HCT116 (cell line): ENCODE data around the gene SCYL2. TPM values are rescaled to one million over a fixed set of nuclear protein-coding genes. Genes with fewer than 3 reads are reported as not detected.

Experiments used
- ATAC-seq: fragments of 200-7000 bp; cut with Tn5 transposase; 2 replicates; pipeline ENCODE4 v1.9.1; 2020; ENCODE audit warnings: mild to moderate bottlenecking, moderate library complexity
- BruUV-seq: library from RNA; stranded (reverse); fragments of 400-500 nt; replicated peaks from 2 replicates; lab custom pipeline; 2021; lab: Mats Ljungman, UMichigan
- CTCF ChIA-PET: fragments of 300-600 bp; sonication (Branson Sonifier 250); formaldehyde crosslinking; loops from one replicate; lab custom pipeline; 2021; ENCODE audit warnings: antibody characterized with exemption; lab: Charles Lee
- POLR2A ChIA-PET: fragments of 300-600, 350-600 bp; sonication (Branson Sonifier 250); formaldehyde crosslinking; loops from one replicate; lab custom pipeline; 2021; ENCODE audit warnings: antibody characterized with exemption; lab: Charles Lee
- RAD21 ChIA-PET, 2 experiments: fragments of 300-600 bp; sonication (Branson Sonifier 250); formaldehyde crosslinking; loops; one replicate each; lab custom pipeline; 2023; ENCODE audit warnings: low total read pairs in 2 of 2; ENCODE audit not compliant: uncharacterized antibody in 2 of 2, unreplicated experiment in 2 of 2, low non-redundant PET in 1 of 2; lab: Charles Lee
- DNase-seq: peaks from one replicate; pipeline ENCODE4 v3.0.0-alpha.2; 2010; ENCODE audit warnings: low read depth, low spot score
- H2AFZ ChIP-seq: fragments of 200-600 bp; shearing (Covaris generic), sonication (generic); 2 replicates; pipeline ENCODE4 v1.6.1; 2017; ENCODE audit warnings: low read depth, mixed run types, mixed read lengths, antibody characterized with exemption, low read length; ENCODE audit not compliant: poor library complexity, severe bottlenecking
- H3K27ac ChIP-seq: 2 replicates; pipeline ENCODE4 v1.5.1; 2012; ENCODE audit warnings: low read depth, low read length
- H3K27me3 ChIP-seq: fragments of 200-600 bp; sonication (generic); 2 replicates; pipeline ENCODE4 v1.6.1; 2016; ENCODE audit warnings: mixed run types, low read length, mixed read lengths; ENCODE audit not compliant: insufficient read depth
- H3K36me3 ChIP-seq, 2 experiments: fragments of 200-500 bp in 1 of 2; fragments of 200-600 bp in 1 of 2; sonication (Bioruptor generic) in 1 of 2; sonication (generic) in 1 of 2; 2 replicates each; pipeline versions ENCODE4 v1.5.1 to v1.6.1; 2014 to 2016; ENCODE audit warnings: low read length in 2 of 2, inconsistent platforms in 1 of 2, mixed read lengths in 1 of 2, mixed run types in 1 of 2; ENCODE audit not compliant: insufficient read depth in 2 of 2, control insufficient read depth in 1 of 2
- H3K4me1 ChIP-seq, 2 experiments: fragments of 200-600 bp in 1 of 2; sonication (generic) in 1 of 2; 2 replicates each; pipeline versions ENCODE4 v1.5.1 to v1.6.1; 2012 to 2017; ENCODE audit warnings: low read length in 2 of 2, inconsistent platforms in 1 of 2, mild to moderate bottlenecking in 1 of 2, mixed read lengths in 1 of 2, mixed run types in 1 of 2, moderate library complexity in 1 of 2; ENCODE audit not compliant: insufficient read depth in 2 of 2, control insufficient read depth in 1 of 2
- H3K4me2 ChIP-seq: fragments of 200-600 bp; sonication (generic); 2 replicates; pipeline ENCODE4 v1.6.1; 2017; ENCODE audit warnings: mixed run types, low read length, mixed read lengths
- H3K4me3 ChIP-seq, 2 experiments: fragments of 200-600 bp in 1 of 2; sonication (generic) in 1 of 2; replicated peaks in 1 of 2; 2 replicates each; pipeline ENCODE4 v1.5.1; 2011 to 2016; ENCODE audit warnings: low read length in 2 of 2, control low read depth in 1 of 2, low read depth in 1 of 2, mild to moderate bottlenecking in 1 of 2, mixed read lengths in 1 of 2, mixed run types in 1 of 2
- H3K79me2 ChIP-seq: fragments of 200-600 bp; sonication (generic); 2 replicates; pipeline ENCODE4 v1.6.1; 2017; ENCODE audit warnings: mild to moderate bottlenecking, mixed run types, low read length, moderate library complexity, mixed read lengths; ENCODE audit not compliant: insufficient read depth
- H3K9ac ChIP-seq: fragments of 200-600 bp; sonication (generic); 2 replicates; pipeline ENCODE4 v1.6.1; 2016; ENCODE audit warnings: low read length, mixed read lengths
- H3K9me2 ChIP-seq: fragments of 200-600 bp; sonication (generic), shearing (Covaris generic); 2 replicates; pipeline ENCODE4 v1.6.1; 2017; ENCODE audit warnings: mixed run types, mild to moderate bottlenecking, moderate library complexity; ENCODE audit not compliant: insufficient read depth
- H3K9me3 ChIP-seq, 2 experiments: fragments of 200-500 bp in 1 of 2; fragments of 200-600 bp in 1 of 2; sonication (Bioruptor generic) in 1 of 2; sonication (generic) in 1 of 2; 2 replicates each; pipeline ENCODE4 v1.6.1; 2014 to 2017; ENCODE audit warnings: low read length in 2 of 2, mixed read lengths in 2 of 2, inconsistent platforms in 1 of 2, low read depth in 1 of 2, mild to moderate bottlenecking in 1 of 2, mixed run types in 1 of 2, moderate library complexity in 1 of 2; ENCODE audit not compliant: control insufficient read depth in 1 of 2, insufficient read depth in 1 of 2
- H4K20me1 ChIP-seq: fragments of 200-600 bp; sonication (generic), shearing (Covaris generic); 2 replicates; pipeline ENCODE4 v1.6.1; 2017; ENCODE audit warnings: mixed run types, mild to moderate bottlenecking, moderate library complexity; ENCODE audit not compliant: insufficient read depth
- CEBPB ChIP-seq: IDR thresholded peaks from 2 replicates; pipeline ENCODE4 v1.6.1; 2012; ENCODE audit warnings: low read depth
- EGR1 ChIP-seq: IDR thresholded peaks from 2 replicates; pipeline ENCODE4 v1.6.1; 2012; ENCODE audit warnings: low read depth
- EZH2 ChIP-seq: fragments of 200-600 bp; sonication (generic); IDR thresholded peaks from 2 replicates; pipeline ENCODE4 v1.6.1; 2017; ENCODE audit warnings: antibody characterized with exemption, mixed run types
- EZH2phosphoT487 ChIP-seq: fragments of 200-600 bp; IDR thresholded peaks from 2 replicates; pipeline ENCODE4 v1.6.1; 2018; ENCODE audit warnings: antibody characterized with exemption, borderline replicate concordance
- FOSL1 ChIP-seq: IDR thresholded peaks from 2 replicates; pipeline ENCODE4 v1.6.1; 2012; ENCODE audit warnings: low read depth
- JUND ChIP-seq: IDR thresholded peaks from 2 replicates; pipeline ENCODE4 v1.6.1; 2012
- MAX ChIP-seq: IDR thresholded peaks from 2 replicates; pipeline ENCODE4 v1.6.1; 2012
- POLR2A ChIP-seq: IDR thresholded peaks from 2 replicates; pipeline ENCODE4 v1.7.0; 2011; ENCODE audit warnings: borderline replicate concordance; ENCODE audit not compliant: insufficient read depth, insufficient read length; ENCODE audit errors: extremely low read depth
- REST ChIP-seq: IDR thresholded peaks from 2 replicates; pipeline ENCODE4 v1.6.1; 2012; ENCODE audit warnings: low read depth
- SIN3A ChIP-seq: IDR thresholded peaks from 2 replicates; pipeline ENCODE4 v1.6.1; 2012; ENCODE audit warnings: low read depth
- SP1 ChIP-seq: IDR thresholded peaks from 2 replicates; pipeline ENCODE4 v1.6.1; 2012; ENCODE audit warnings: low read depth
- SRF ChIP-seq: IDR thresholded peaks from 2 replicates; pipeline ENCODE4 v1.6.1; 2012; ENCODE audit warnings: low read depth
- TCF7L2 ChIP-seq: IDR thresholded peaks from 2 replicates; pipeline ENCODE4 v1.7.0; 2011; ENCODE audit warnings: borderline replicate concordance, inconsistent platforms; ENCODE audit not compliant: insufficient read depth, insufficient read length; ENCODE audit errors: extremely low read depth
- YY1 ChIP-seq: IDR thresholded peaks from 2 replicates; pipeline ENCODE4 v1.6.1; 2011; ENCODE audit warnings: low read length, low read depth, moderate library complexity, mild to moderate bottlenecking; ENCODE audit not compliant: insufficient replicate concordance; ENCODE audit errors: extremely low read depth
- ZBTB33 ChIP-seq: IDR thresholded peaks from 2 replicates; pipeline ENCODE4 v1.6.1; 2011; ENCODE audit warnings: mild to moderate bottlenecking, low read length, moderate library complexity; ENCODE audit not compliant: insufficient replicate concordance; ENCODE audit errors: extremely low read depth
- ZFX ChIP-seq: fragments of 450-650 bp; IDR thresholded peaks from 2 replicates; pipeline ENCODE4 v1.6.1; 2017
- ZNF274 ChIP-seq: fragments of 200-500 bp; sonication (Bioruptor generic); IDR thresholded peaks from 2 replicates; pipeline ENCODE4 v1.6.1; 2014; ENCODE audit warnings: mild to moderate bottlenecking, low read depth, low read length, inconsistent platforms
- intact Hi-C: fragments of 100-400 bp; cut with micrococcal nuclease; formaldehyde crosslinking; loops from 2 replicates; pipeline ENCODE4 v1.10.0; 2022
- total RNA-seq: library from RNA; stranded (reverse); gene quantifications from one replicate; pipeline ENCODE4 v1.2.1, GENCODE V29; 2021; ENCODE audit not compliant: unreplicated experiment

The SCYL2 gene
- total RNA-seq, 1 experiment from 2014 or later: 31.7 TPM

GRCh38 chr12:100234166-100234565, 32.8 kb upstream of the SCYL2 start:
- no peak overlapping the region for H3K4me2 ChIP-seq
- H3K9me2 ChIP-seq: no peaks in the 10 kb centered on the region

More at GRCh38 chr12:100234166-100234565, 32.8 kb upstream of the SCYL2 start:
- no peaks in the 10 kb centered on the region for H3K36me3 ChIP-seq
- no peaks in the 10 kb centered on the region for H4K20me1 ChIP-seq
- H3K4me1 ChIP-seq: peaks cover 6 to 7% of the 10 kb centered on the region in 2 experiments; a peak in 3 of 4 replicates
- H3K27me3 ChIP-seq: no peaks in the 10 kb centered on the region
- peak; percentile 36; the same call in 1 of the 2 replicates for ATAC-seq
- CTCF ChIA-PET: interaction anchor here (1.4 to 2.1 kb wide), 3 partner anchors 10 to 321 kb away, joined by 4 to 22 read pairs (median 5); no protein-coding TSS in a partner anchor
- no TSS peak for BruUV-seq
- RAD21 ChIA-PET: no interaction called here
- intact Hi-C loops: loop anchor here (1.0 to 10.0 kb wide), 5 partner anchors 107 to 501 kb away; no protein-coding TSS in a partner anchor
- H3K79me2 ChIP-seq: no peaks in the 10 kb centered on the region
- no peak overlapping the region for H2AFZ ChIP-seq
- no peak overlapping the region for H3K27ac ChIP-seq
- no peak overlapping the region for H3K9ac ChIP-seq
- no peak for TF ChIP-seq SRF
- no peak for TF ChIP-seq ZBTB33
- no peak for TF ChIP-seq TCF7L2
- no peak for TF ChIP-seq EZH2
- no peak for TF ChIP-seq CEBPB
- TF ChIP-seq YY1: no peak
- no peak for TF ChIP-seq EZH2phosphoT487
- TF ChIP-seq JUND: no peak
- TF ChIP-seq SIN3A: no peak
- TF ChIP-seq EGR1: no peak
- TF ChIP-seq MAX: no peak
- TF ChIP-seq ZNF274: no peak
- TF ChIP-seq REST: no peak
- TF ChIP-seq SP1: no peak
- TF ChIP-seq FOSL1: no peak
- no peak for TF ChIP-seq POLR2A
- TF ChIP-seq ZFX: no peak
- H3K4me3 ChIP-seq: no peak overlapping the region
- no peaks in the 10 kb centered on the region for H3K9me3 ChIP-seq
- no peak for DNase-seq
- POLR2A ChIA-PET: no interaction called here
